Upper lobe of left lung (tissue), 4 donors: ENCODE results near the gene ZNF860.

ENCODE experiments used
- CTCF ChIP-seq, 6 experiments: fragments of 450-650 bp in 4 of 6; fragments of 200-600 bp in 2 of 6; sonication (generic) in 2 of 6; IDR thresholded peaks; one replicate each; pipeline ENCODE4 v1.5.1; 2016 to 2019; ENCODE audit warnings: antibody characterized with exemption in 6 of 6
- POLR2A ChIP-seq, 4 donors: fragments of 450-650 bp; IDR thresholded peaks; one replicate each; pipeline ENCODE4 v1.5.1; 2016 to 2017; ENCODE audit warnings: antibody characterized with exemption in 4 of 4, mild to moderate bottlenecking in 2 of 4
- POLR2AphosphoS5 ChIP-seq, 2 donors: sonication (generic); formaldehyde crosslinking; IDR thresholded peaks; one replicate each; pipeline ENCODE4 v1.5.1; 2017; ENCODE audit warnings: antibody characterized with exemption in 2 of 2

- TF ChIP-seq CTCF (IDR thresholded peaks at IDR 0.05) (no peak), POLR2A (IDR thresholded peaks at IDR 0.05) (no peak), POLR2AphosphoS5 (IDR thresholded peaks at IDR 0.05) (no peak)
Observed at GRCh38 chr3:32021748-32022147, 40.2 kb downstream of the ZNF860 start.
